HG03108 (cell line): ENCODE results near the gene LTV1.

ENCODE experiments used
- ATAC-seq: cut with Tn5 transposase; IDR thresholded peaks from one replicate; pipeline ENCODE4 v1.9.1; 2021; ENCODE audit warnings: moderate library complexity; ENCODE audit not compliant: unreplicated experiment

LTV1 gene

DNA sequence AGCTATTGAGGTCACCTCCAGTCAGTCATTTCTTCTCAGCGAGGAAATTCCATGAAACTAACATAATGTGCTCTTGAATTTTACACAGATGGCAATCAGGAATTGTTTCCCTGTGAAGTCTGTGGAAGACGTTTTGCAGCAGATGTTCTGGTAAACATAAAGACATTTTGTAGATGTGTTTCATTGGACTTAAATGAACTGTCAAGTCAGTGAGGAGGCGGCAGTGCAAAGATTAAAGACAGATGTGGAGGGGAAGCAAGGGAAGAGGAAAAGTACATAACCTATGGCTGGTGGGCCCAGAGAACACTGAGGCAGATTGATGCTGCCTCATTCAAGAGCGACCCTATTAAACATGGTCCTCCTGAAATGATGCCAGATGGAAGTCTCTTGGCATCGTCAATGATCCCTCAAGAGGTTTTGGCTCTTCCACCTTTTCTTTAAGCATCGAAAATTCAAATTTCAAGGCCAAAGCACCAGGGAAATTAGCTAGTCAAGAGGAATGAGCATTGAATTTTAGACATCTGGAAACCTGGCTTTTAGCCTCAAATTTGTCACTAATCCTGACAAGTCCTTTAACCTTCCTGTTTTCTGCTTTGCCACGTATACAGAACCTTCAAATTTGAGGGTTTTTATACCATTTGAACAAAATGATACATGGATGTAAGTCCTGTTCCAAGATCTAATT, 41.2 kb downstream of the LTV1 start:
- ATAC-seq, result no peak

DNA sequence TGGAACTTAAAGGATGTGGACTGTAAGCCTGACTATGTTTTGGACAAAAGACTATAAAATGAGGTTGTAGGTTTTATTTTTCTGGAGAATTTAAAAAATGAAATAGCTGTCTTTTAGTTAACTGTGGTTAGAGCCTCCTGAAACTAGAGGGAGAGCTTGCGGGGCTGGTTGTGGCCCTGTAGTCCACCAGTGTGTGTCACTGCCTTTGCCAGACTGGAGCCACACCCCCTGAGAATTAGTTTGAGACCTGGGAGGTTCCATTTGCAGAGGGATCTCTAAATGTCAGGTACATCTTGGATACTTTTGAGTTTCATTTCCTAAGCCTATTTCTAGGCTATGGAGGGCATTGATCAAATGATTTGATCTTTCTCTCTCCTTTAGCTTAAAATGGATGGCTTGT, 42.0 kb downstream of the LTV1 start:
- ATAC-seq, result no peak

DNA sequence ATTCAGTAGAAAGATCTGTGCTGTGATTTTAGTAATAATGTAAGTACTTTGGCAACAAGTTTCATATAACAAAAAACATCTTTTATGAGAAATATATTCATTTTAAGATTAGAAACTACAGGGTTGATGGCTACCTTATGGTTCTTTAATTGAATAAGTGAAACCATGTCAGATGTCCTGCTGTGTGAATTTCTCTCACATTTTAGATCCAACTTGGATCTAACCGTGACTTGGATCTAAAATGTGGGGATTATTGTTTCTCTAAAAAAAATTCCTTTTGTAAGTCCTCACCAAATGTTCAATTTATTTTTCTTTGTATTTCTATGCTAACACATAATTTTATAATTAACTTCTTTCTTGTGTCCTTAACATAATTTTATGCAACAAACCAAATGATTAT, 51.5 kb downstream of the LTV1 start:
- ATAC-seq, result no peak

DNA sequence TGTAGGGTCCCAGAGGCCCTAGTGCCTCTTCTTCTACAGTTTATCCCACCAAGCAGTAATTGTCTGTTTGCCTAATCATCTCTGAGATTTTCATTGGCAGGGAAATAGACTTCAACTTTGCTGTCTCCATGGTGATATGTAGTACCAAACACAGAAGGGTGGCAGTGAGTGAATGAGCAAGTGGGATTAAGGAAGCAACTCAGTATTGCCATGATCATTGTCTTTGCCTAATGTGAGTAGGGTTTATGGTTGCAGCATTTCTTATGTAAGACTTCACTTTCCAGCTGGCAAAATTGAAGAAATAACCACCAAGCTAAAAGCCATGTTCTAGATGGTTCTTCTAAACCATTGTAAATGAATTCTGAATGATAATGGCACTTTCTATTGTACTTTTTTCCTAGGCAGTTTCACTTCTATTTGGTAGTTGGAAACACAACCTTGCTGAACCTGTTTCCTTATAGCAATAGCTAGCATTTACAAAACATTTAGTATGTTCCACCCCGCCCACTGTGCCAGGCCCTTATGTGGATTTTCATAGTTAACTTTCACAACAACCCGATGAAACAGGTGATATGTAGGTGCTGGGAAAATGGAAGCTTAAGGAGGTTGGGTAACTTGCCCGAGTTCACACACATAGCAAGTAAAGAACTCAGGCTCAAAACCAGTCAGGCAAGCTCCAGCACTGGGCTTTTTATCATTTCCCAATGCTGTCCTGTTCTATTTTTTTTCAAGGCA, 53.2 kb downstream of the LTV1 start:
- ATAC-seq, result no peak

DNA sequence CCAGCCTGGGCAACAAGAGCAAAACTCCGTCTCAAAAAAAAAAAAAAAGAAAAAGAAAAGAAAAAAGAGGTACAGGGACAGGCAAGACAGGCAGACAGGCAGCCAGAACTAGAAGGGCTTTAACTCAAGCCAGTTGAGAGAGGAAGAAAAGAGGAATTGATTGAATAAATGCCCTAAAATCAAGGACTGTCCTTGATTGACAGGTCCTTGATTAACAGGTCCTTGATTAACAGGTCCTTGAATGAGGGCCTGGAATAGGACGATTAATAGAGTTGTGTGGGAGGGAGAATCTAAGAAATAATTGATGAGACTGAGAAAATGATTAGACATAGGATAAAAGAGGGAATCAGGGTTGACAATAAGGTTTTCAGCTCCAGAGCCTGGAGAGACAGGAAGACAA, 57.2 kb downstream of the LTV1 start:
- no peak for ATAC-seq

DNA sequence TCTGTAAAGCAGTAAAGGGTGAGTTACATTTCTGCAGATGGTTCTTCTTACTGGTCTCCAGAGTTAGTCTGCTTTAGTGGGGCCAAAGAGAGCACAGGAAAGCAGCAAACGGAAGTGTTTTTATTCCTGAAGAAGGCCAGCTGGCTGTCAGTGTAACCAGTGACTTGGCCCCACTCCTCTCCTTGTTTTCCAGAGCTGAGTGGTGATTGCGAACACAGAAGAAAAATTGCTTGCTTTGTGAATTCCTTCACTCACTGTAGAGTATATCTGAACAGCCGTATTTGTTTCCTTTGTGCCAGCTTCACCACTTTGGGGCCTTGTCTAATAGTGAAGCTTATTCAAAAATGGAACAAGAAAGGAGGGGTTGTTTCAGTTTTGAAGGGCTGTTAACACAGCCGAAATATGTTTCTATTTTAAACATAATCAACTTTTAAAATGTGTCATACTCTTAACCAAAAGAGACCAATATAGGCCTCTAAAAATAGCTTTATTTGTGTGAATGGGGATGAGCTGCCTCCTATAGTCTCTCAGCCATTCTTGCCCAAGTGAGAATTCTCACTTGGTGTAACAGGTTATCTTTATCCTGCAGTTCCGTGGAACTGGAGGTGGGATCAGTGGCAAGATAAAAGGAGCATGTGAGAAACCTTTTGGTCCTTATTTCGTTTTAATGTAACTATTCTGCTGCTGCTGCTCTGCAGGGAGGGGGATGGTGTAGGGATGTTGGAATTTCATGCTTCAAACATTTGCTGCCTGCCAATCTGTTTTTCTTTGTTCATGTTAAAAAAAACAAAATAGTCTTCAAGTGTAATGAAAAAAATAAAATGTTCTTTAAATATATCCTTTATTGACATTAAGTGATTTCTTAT, 59.0 kb downstream of the LTV1 start:
- ATAC-seq, result peak; percentile 95

DNA sequence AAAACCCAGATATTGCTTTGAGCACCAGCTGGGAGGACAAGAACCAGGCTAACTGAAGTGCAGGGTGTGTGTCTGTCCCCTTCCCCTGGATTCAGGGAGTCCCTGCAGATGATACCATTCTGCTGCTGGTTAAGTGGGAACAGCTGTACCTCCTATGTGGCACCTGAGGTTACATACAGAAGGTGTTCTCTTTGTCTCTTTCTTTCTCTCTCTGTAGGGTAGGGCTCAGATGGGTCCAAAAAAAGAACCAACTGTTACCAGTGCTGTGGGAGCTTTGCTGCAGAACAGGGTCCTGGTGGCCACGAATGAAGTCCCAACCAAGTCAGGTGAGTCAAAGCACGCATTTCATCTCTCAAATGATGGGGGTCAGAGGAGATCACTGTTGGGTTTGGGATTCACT, 59.7 kb downstream of the LTV1 start:
- no peak for ATAC-seq

DNA sequence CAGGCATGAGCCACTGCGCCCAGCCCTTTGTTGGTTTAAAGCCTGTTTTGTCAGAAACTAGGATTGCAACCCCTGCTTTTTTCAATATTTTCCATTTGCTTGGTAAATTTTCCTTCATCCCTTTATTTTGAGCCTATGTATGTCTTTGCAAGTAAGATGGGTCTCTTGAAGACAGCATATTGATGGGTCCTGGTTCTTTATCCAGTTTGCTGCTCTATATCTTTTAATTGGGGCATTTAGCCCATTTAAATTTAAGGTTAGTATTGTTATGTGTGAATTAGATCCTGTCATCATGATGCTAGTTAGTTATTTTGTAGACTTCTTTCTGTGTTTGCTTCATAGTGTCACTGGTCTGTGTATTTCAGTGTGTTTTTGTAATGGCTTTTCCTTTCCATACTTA, 67.9 kb downstream of the LTV1 start:
- no peak for ATAC-seq

DNA sequence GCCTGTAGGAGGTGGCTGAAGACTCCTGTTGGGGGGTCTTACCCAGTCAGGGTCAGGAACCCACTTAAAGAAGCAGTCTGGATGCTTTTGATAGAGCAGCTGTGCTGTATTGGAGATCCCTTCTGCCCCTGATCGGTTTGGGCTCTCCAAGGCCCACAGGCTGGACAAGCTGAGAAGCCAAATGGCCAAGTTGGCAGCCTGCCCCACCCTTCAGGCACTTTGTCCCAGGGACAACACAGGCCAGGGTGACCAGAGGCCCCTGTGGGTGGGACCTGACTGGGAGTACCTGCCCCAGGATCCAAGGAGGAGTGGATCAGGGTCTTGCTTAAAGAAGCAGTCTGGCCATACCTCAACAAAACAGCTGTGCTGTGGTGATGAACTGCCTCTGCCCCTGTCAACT, 69.5 kb downstream of the LTV1 start:
- no peak for ATAC-seq
